Measurements from ENCODE around the gene RAD51B. TPM values are rescaled to one million over a fixed set of nuclear protein-coding genes. Genes with fewer than 3 reads are reported as not detected.

Gene RAD51B
- total RNA-seq, 1 experiment from 2014 or later = 16.7 TPM

DNA sequence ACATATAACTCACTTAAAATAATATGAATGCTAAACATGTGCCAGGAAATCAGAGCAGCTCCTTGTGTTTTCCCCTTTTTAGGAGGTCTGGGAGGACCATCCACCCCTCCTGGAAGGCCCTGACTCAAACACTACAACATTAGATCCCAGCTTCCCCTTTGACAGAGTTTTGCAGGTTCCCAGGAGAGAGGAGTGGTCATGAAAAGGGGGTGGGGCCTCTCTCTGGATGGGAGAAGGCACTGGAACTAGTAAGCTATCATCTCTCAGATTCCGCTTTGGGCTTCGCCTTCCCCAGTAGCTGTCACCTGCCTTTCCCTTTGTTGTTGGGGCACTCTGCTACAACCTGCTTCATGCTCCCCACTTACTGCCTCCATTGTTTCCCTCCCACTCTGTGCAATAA, 824.1 kb downstream of the RAD51B start:
- Histone ChIP-seq H3K23ac (ENCODE audit: insufficient read length, low read depth, low read length) (no peak overlapping the region), H2BK20ac (ENCODE audit: low read depth, low read length, poor library complexity, severe bottlenecking) (no peak overlapping the region), H4K91ac (ENCODE audit: insufficient read length, low read depth, low read length) (no peak overlapping the region), H3K27ac (ENCODE audit: insufficient read length, low read depth, low read length) (no peak overlapping the region), H2BK5ac (ENCODE audit: insufficient read length, low read length) (no peak overlapping the region), H3K27me3 (ENCODE audit: insufficient read depth, low read length) (no peaks in the 10 kb centered on the region), H3K4me1 (ENCODE audit: insufficient read depth, low read length) (peaks cover 3% of the 10 kb centered on the region; the same call in 1 of the 2 replicates), H2BK12ac (ENCODE audit: insufficient read length, low read depth, low read length) (no peak overlapping the region), H2AFZ (ENCODE audit: low read length) (no peak overlapping the region), H3K79me2 (ENCODE audit: insufficient read depth, low read length) (no peaks in the 10 kb centered on the region), H3K79me1 (ENCODE audit: insufficient read depth, low read depth, low read length, poor library complexity, severe bottlenecking) (no peaks in the 10 kb centered on the region), H3K4me2 (ENCODE audit: insufficient read depth, insufficient read length, low read length) (no peak overlapping the region), H4K5ac (ENCODE audit: insufficient read length, low read depth, low read length) (no peak overlapping the region), H3T11ph (ENCODE audit: low read length) (no peak overlapping the region), H3K23me2 (ENCODE audit: insufficient read length, low read depth, low read length, poor library complexity, severe bottlenecking) (no peaks in the 10 kb centered on the region), H3K9me3 (ENCODE audit: control insufficient read depth, low read depth, low read length) (no peaks in the 10 kb centered on the region), H3K18ac (ENCODE audit: insufficient read length, low read depth, low read length) (no peak overlapping the region), H3K56ac (ENCODE audit: insufficient read length, low read depth, low read length) (no peak overlapping the region), H4K8ac (replicated peaks; ENCODE audit: insufficient read length, low read depth, low read length) (no peak overlapping the region), H2BK120ac (ENCODE audit: low read depth, low read length, poor library complexity, severe bottlenecking) (no peak overlapping the region), H4K20me1 (ENCODE audit: control insufficient read depth, insufficient read depth, insufficient read length) (no peaks in the 10 kb centered on the region), H3K4ac (ENCODE audit: low read depth, low read length) (no peak overlapping the region), H3K9ac (ENCODE audit: extremely low read depth, insufficient read length, low read length) (no peak overlapping the region), H2BK15ac (ENCODE audit: low read depth, low read length) (no peak overlapping the region), H3K14ac (ENCODE audit: insufficient read depth, low read length) (no peak overlapping the region), H2AK5ac (ENCODE audit: insufficient read length, low read length) (no peak overlapping the region)
- Mint-ChIP-seq H3K27me3 (ENCODE audit: low read depth) (peaks cover 2% of the 10 kb centered on the region; the same call in 1 of the 2 replicates), H3K27ac (no peak overlapping the region; a peak in 1 of 7 replicates), H3K4me3 (no peak overlapping the region), H3K4me1 (peaks cover 12 to 19% of the 10 kb centered on the region in 2 experiments), H3K9me3 (peaks cover 14 to 24% of the 10 kb centered on the region in 2 experiments), H3K36me3 (ENCODE audit: insufficient read depth in 1 of 3, low read depth in 3 of 3) (peaks cover 5 to 16% (median 5%) of the 10 kb centered on the region in 3 experiments; a peak in 6 of 7 replicates)
- peak; percentile 30 for DNase-seq
- no CpG with 5 or more reads among the region's 2 CpGs for WGBS (ENCODE audit: extremely low coverage, insufficient read length, low lambda C conversion rate)
- TF ChIP-seq, protein P1, sequence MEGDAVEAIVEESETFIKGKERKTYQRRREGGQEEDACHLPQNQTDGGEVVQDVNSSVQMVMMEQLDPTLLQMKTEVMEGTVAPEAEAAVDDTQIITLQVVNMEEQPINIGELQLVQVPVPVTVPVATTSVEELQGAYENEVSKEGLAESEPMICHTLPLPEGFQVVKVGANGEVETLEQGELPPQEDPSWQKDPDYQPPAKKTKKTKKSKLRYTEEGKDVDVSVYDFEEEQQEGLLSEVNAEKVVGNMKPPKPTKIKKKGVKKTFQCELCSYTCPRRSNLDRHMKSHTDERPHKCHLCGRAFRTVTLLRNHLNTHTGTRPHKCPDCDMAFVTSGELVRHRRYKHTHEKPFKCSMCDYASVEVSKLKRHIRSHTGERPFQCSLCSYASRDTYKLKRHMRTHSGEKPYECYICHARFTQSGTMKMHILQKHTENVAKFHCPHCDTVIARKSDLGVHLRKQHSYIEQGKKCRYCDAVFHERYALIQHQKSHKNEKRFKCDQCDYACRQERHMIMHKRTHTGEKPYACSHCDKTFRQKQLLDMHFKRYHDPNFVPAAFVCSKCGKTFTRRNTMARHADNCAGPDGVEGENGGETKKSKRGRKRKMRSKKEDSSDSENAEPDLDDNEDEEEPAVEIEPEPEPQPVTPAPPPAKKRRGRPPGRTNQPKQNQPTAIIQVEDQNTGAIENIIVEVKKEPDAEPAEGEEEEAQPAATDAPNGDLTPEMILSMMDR (conservative IDR thresholded peaks at IDR 0.05) = no peak
